Fibroblast of mammary gland (primary cell): Measurements from ENCODE around the gene LMNTD2.
"Not testable (repeated sequence)": the region's sequence is repeated elsewhere in the genome, so short reads cannot be mapped to it uniquely, and the experiment has no call there.

Source experiments
- DNase-seq: peaks from one replicate; pipeline ENCODE4 v3.0.0-alpha.2; 2010; ENCODE audit warnings: low read depth
- H3K4me3 ChIP-seq: 2 replicates; pipeline ENCODE4 v1.5.1; 2011; ENCODE audit warnings: low read depth, mild to moderate bottlenecking, low read length, moderate library complexity; ENCODE audit not compliant: control insufficient read depth
- TF ChIP-seq, protein P1 (sequence below): conservative IDR thresholded peaks from 2 replicates; pipeline ENCODE4 v1.5.1; 2011; ENCODE audit warnings: low read depth, low read length, inconsistent platforms; ENCODE audit not compliant: control insufficient read depth, insufficient read depth

LMNTD2 gene

GRCh38 chr11:526192-526591 is 34.3 kb downstream of the LMNTD2 start:
- TF ChIP-seq, protein P1, sequence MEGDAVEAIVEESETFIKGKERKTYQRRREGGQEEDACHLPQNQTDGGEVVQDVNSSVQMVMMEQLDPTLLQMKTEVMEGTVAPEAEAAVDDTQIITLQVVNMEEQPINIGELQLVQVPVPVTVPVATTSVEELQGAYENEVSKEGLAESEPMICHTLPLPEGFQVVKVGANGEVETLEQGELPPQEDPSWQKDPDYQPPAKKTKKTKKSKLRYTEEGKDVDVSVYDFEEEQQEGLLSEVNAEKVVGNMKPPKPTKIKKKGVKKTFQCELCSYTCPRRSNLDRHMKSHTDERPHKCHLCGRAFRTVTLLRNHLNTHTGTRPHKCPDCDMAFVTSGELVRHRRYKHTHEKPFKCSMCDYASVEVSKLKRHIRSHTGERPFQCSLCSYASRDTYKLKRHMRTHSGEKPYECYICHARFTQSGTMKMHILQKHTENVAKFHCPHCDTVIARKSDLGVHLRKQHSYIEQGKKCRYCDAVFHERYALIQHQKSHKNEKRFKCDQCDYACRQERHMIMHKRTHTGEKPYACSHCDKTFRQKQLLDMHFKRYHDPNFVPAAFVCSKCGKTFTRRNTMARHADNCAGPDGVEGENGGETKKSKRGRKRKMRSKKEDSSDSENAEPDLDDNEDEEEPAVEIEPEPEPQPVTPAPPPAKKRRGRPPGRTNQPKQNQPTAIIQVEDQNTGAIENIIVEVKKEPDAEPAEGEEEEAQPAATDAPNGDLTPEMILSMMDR: no peak
- H3K4me3 ChIP-seq: no peak overlapping the region
- no peak for DNase-seq

- no peak overlapping the region for H3K4me3 ChIP-seq
- TF ChIP-seq, protein P1: no peak
- DNase-seq: no peak
Measured at GRCh38 chr11:521177-521688, 39.3 kb downstream of the LMNTD2 start.

- no peak for DNase-seq
- no peak overlapping the region for H3K4me3 ChIP-seq
- TF ChIP-seq, protein P1: no peak
Measured at GRCh38 chr11:520428-521176, 39.9 kb downstream of the LMNTD2 start.

GRCh38 chr11:518463-519202 is 41.9 kb downstream of the LMNTD2 start:
- TF ChIP-seq, protein P1: no peak
- peak overlapping the region; percentile 16 for H3K4me3 ChIP-seq
- peak; percentile 96 for DNase-seq

GRCh38 chr11:516918-517685 is 43.4 kb downstream of the LMNTD2 start:
- H3K4me3 ChIP-seq, DNase-seq: not testable (repeated sequence)

- no peak overlapping the region for H3K4me3 ChIP-seq
- DNase-seq: no peak
- TF ChIP-seq, protein P1: no peak
Measured at GRCh38 chr11:516400-516799, 44.1 kb downstream of the LMNTD2 start.
